HepG2 (cell line): Measurements from ENCODE around the gene TMEM214. TPM values are rescaled to one million over a fixed set of nuclear protein-coding genes. Genes with fewer than 3 reads are reported as not detected.

ENCODE experiments used
- CBX5 ChIP-seq: sonication (generic); formaldehyde crosslinking; IDR thresholded peaks from 2 replicates; pipeline ENCODE4 v1.4.0; 2020; ENCODE audit warnings: missing genetic modification reagents, borderline replicate concordance
- ELF1 ChIP-seq: sonication (generic); formaldehyde crosslinking; IDR thresholded peaks from 2 replicates; pipeline ENCODE4 v1.4.0; 2020; ENCODE audit warnings: missing genetic modification reagents
- FOSL2 ChIP-seq: sonication (generic); formaldehyde crosslinking; IDR thresholded peaks from 2 replicates; pipeline ENCODE4 v1.4.0; 2020; ENCODE audit warnings: missing genetic modification reagents
- GTF2F1 ChIP-seq: fragments of 150-350 bp; IDR thresholded peaks from 2 replicates; pipeline ENCODE4 v1.6.1; 2014; ENCODE audit warnings: low read length
- HOXA3 ChIP-seq: sonication (generic); formaldehyde crosslinking; IDR thresholded peaks from 2 replicates; pipeline ENCODE4 v1.5.0; 2020; ENCODE audit warnings: missing genetic modification reagents
- KAT7 ChIP-seq: IDR thresholded peaks from 2 replicates; pipeline ENCODE4 v1.6.1; 2018; ENCODE audit warnings: borderline replicate concordance, missing compliant biosample characterization
- NKX3-1 ChIP-seq: sonication (generic); formaldehyde crosslinking; IDR thresholded peaks from 2 replicates; pipeline ENCODE4 v1.5.0; 2020; ENCODE audit warnings: missing genetic modification reagents
- ZBTB39 ChIP-seq: sonication (generic); formaldehyde crosslinking; IDR thresholded peaks from 2 replicates; pipeline ENCODE4 v1.5.0; 2020; ENCODE audit warnings: missing genetic modification reagents
- ZFY ChIP-seq: sonication (generic); formaldehyde crosslinking; IDR thresholded peaks from 2 replicates; pipeline ENCODE4 v1.4.0; 2020; ENCODE audit warnings: missing genetic modification reagents
- ZKSCAN8 ChIP-seq: IDR thresholded peaks from 2 replicates; pipeline ENCODE4 v1.6.1; 2016; ENCODE audit warnings: borderline replicate concordance, missing genetic modification reagents, missing compliant biosample characterization
- ZNF205 ChIP-seq: IDR thresholded peaks from 2 replicates; pipeline ENCODE4 v1.6.1; 2018; ENCODE audit warnings: missing biosample characterization, missing genetic modification reagents
- ZNF3 ChIP-seq: IDR thresholded peaks from 2 replicates; pipeline ENCODE4 v1.7.0; 2017; ENCODE audit warnings: inconsistent platforms
- ZNF354B ChIP-seq: sonication (generic); formaldehyde crosslinking; IDR thresholded peaks from 2 replicates; pipeline ENCODE4 v1.8.0; 2022; ENCODE audit warnings: mild to moderate bottlenecking, missing genetic modification reagents
- ZNF510 ChIP-seq: sonication (generic); formaldehyde crosslinking; IDR thresholded peaks from 2 replicates; pipeline ENCODE4 v1.4.0; 2020; ENCODE audit warnings: low read depth, mild to moderate bottlenecking, missing genetic modification reagents
- ZNF574 ChIP-seq: sonication (generic); formaldehyde crosslinking; IDR thresholded peaks from 2 replicates; pipeline ENCODE4 v1.4.0; 2020; ENCODE audit warnings: missing genetic modification reagents
- ZNF652 ChIP-seq: IDR thresholded peaks from 2 replicates; pipeline ENCODE4 v1.6.1; 2016; ENCODE audit warnings: low read depth, borderline replicate concordance
- ZNF724P ChIP-seq: sonication (generic); formaldehyde crosslinking; IDR thresholded peaks from 2 replicates; pipeline ENCODE4 v1.8.0; 2022; ENCODE audit warnings: missing genetic modification reagents, borderline replicate concordance
- polyA plus RNA-seq, 8 experiments: library from polyadenylated mRNA; depleted of rRNA in 3 of 8; stranded (reverse) in 7 of 8; unstranded in 1 of 8; fragments of >200 nt; fragmentation: Illumina TruSeq in 4 of 8; extraction: Trizol in 4 of 8; gene quantifications; 2 replicates each; pipeline versions ENCODE4 v1.2.1 to v1.2.3, GENCODE V29; 2011 to 2016; ENCODE audit warnings: low read depth in 4 of 8, missing spikeins in 1 of 8, mixed read lengths in 1 of 8; ENCODE audit not compliant: insufficient read depth in 1 of 8
- total RNA-seq, 5 experiments: library from RNA; depleted of rRNA; stranded (reverse); fragments of >200 nt; fragmentation: Illumina TruSeq; extraction: Trizol; gene quantifications; 2 replicates each; pipeline ENCODE4 v1.2.3, GENCODE V29; 2016; ENCODE audit warnings: low read depth in 1 of 5
- TF ChIP-seq, protein P1 (sequence below): sonication (generic); formaldehyde crosslinking; IDR thresholded peaks from 2 replicates; pipeline ENCODE4 v1.5.0; 2020; ENCODE audit warnings: mild to moderate bottlenecking, missing genetic modification reagents
- TF ChIP-seq, protein P2 (sequence below): sonication (generic); formaldehyde crosslinking; IDR thresholded peaks from 2 replicates; pipeline ENCODE4 v1.5.1; 2020; ENCODE audit warnings: missing genetic modification reagents, mild to moderate bottlenecking, borderline replicate concordance

Gene TMEM214
- total and polyA plus RNA-seq, 2 of the 13 experiments (the other 11 are each of a cell fraction or from before 2014, with no cell fraction given) = 58.3 to 132 TPM

DNA sequence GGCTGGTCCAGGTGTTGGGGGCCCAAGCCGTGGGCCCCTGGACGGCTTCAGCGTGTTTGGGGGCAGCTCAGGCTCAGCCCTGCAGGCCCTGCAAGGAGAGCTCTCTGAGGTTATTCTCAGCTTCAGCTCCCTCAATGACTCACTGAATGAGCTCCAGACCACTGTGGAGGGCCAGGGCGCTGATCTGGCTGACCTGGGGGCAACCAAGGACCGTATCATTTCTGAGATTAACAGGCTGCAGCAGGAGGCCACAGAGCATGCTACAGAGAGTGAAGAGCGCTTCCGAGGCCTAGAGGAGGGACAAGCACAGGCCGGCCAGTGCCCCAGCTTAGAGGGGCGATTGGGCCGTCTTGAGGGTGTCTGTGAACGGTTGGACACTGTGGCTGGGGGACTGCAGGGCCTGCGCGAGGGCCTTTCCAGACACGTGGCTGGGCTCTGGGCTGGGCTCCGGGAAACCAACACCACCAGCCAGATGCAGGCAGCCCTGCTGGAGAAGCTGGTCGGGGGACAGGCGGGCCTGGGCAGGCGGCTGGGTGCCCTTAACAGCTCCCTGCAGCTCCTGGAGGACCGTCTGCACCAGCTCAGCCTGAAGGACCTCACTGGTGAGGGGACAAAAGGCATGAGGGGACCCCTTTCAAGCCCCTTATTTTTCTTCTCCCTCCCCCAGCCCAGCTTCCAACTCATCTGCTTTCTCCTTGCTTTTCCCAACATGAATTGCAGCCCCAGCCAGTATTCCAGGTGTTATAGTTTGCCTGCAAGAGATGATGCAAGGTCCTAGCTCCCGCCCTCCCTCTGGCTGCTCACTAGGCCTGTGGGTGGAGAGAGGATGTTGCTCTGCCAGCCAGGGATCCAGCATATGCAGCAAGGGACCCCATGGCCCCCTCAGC, 50.9 kb downstream of the TMEM214 start (continued):
- TF ChIP-seq ZNF724P (CRISPR knock-in tag) (0 out of 2 replicates have a peak, but pooled peaks have one; percentile 73), ZNF354B (CRISPR knock-in tag) (no peak), ZBTB39 (no peak), NKX3-1 (CRISPR knock-in tag) (no peak), ZNF652 (no peak), KAT7 (CRISPR knock-in tag) (0 out of 2 replicates have a peak, but pooled peaks have one; percentile 34), GTF2F1 (no peak), ZNF510 (no peak), FOSL2 (CRISPR knock-in tag) (no peak; the same call in 1 of the 2 replicates), CBX5 (CRISPR knock-in tag) (0 out of 2 replicates have a peak, but pooled peaks have one; percentile 12), ZNF574 (CRISPR knock-in tag) (peak; percentile 68), HOXA3 (peak; percentile 23; the same call in 1 of the 2 replicates), ZNF3 (CRISPR knock-in tag) (no peak), ZKSCAN8 (CRISPR knock-in tag) (no peak), ZFY (CRISPR knock-in tag) (peak; percentile 54; the same call in 1 of the 2 replicates), ELF1 (no peak), ZNF205 (CRISPR knock-in tag) (no peak)
- TF ChIP-seq, protein P1, sequence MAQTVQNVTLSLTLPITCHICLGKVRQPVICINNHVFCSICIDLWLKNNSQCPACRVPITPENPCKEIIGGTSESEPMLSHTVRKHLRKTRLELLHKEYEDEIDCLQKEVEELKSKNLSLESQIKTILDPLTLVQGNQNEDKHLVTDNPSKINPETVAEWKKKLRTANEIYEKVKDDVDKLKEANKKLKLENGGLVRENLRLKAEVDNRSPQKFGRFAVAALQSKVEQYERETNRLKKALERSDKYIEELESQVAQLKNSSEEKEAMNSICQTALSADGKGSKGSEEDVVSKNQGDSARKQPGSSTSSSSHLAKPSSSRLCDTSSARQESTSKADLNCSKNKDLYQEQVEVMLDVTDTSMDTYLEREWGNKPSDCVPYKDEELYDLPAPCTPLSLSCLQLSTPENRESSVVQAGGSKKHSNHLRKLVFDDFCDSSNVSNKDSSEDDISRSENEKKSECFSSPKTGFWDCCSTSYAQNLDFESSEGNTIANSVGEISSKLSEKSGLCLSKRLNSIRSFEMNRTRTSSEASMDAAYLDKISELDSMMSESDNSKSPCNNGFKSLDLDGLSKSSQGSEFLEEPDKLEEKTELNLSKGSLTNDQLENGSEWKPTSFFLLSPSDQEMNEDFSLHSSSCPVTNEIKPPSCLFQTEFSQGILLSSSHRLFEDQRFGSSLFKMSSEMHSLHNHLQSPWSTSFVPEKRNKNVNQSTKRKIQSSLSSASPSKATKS = no peak
- TF ChIP-seq, protein P2, sequence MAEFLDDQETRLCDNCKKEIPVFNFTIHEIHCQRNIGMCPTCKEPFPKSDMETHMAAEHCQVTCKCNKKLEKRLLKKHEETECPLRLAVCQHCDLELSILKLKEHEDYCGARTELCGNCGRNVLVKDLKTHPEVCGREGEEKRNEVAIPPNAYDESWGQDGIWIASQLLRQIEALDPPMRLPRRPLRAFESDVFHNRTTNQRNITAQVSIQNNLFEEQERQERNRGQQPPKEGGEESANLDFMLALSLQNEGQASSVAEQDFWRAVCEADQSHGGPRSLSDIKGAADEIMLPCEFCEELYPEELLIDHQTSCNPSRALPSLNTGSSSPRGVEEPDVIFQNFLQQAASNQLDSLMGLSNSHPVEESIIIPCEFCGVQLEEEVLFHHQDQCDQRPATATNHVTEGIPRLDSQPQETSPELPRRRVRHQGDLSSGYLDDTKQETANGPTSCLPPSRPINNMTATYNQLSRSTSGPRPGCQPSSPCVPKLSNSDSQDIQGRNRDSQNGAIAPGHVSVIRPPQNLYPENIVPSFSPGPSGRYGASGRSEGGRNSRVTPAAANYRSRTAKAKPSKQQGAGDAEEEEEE = no peak
